Midbrain (tissue), 1 donor: Measurements from ENCODE around the gene CREB5.

Experiments
- DNase-seq: peaks from one replicate; lab custom pipeline; 2025; lab: John Stamatoyannopoulos, UW

Gene CREB5

DNA sequence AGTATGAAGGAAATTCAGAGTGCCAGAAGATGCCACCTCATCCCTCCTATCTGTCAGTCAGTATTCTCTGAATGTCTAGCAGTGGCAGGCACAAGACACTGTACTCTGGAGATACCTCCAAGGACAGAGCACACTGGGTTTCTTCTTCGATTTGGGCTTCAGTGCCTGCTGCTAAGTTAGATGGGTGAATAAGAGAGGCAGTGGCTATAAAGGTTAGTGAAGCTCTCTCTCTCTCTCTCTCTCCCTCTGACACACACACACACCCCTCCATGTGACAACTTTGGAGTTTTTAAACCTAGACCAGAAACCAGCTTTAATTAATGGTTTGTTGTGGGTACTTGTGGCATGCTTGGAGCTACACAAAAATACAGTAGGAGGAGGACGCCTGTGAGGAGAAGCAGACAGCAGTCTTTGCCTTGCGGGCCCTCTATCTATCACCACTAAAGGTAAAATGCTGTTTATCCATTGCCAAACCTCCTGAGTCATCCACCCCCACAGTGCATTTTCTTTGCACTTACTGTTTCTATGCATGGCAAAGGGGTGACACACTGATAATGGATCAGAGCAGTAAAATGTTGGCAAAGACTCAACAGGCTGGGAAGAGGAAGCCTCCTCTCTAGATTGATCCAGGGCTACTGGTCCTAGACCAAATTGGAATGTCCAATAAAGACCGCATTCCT lies 443.4 kb downstream of the CREB5 start:
- no peak for DNase-seq

DNA sequence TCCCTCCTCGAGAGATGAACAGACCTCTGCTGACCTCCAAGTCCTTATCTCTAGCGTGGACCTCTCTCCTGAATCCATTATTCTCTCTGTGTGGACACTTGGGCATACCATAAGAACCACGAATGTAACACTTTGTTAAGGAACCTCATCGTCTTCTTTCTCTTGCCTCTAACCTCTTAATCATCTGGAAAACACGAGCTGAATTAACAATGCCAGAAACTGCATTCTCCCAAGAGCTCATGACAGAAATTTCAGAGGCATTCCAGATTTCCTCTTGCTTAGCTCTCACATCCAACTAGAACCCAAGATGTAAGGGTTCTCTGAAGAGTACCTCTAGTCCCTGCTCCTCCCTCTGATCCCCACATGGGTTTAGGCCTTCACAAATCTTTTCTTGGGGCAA lies 444.3 kb downstream of the CREB5 start:
- DNase-seq = no peak

DNA sequence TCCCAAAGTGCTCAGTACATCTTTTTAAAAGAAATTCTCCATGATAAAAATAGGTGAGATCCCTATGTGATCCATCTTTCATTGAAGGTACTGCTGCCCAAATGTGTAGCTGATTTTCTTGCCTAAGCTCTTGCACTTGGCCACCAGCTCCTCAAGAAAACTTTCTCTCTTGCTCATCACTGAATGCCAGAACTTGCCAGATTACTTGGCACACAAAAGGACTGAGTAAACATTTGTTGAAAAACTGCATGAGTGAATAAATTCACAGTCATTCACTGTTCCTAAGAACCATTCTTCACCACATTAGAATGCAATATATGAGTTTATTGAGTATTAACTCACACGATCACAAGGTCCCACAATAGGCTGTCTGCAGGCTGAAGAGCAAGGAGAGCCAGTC lies 445.9 kb downstream of the CREB5 start:
- DNase-seq = no peak

DNA sequence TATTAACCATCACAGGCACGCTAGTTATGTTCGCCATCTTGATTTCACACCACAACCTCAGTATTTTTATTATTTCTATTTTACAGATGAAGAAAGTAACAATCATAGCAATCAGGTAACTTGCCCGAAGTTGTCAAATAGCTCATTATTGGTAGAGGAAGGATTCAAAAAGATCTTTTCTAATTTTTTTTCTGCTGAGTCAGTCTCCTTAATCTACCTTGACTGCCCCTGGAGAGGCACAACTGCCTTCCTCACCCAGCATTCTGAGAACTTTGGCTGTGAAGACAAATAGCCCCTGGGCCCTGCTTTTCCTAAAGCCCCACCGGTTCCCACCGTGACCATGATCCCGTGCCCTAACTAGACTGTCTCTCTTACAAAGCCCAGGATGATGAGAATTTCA lies 446.6 kb downstream of the CREB5 start:
- DNase-seq = no peak

DNA sequence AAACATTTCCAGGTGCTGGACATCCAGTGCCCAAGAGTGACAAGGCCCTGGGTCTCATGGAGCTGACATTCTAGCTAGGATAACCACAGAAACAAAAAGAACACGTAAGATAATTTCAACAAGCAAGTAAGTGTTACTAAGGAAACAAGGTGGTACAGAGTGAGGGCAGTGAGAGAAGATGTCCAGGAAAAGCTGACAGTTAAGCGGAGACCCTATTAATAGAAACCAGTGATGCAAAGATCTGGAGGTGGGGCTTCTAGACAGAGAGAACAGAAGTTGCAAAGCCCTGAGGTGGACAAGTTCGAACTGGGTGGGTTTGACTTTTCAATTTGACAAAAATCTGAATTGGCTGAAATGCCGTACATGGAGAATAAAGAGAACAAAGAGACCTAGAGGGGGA lies 449.5 kb downstream of the CREB5 start:
- no peak for DNase-seq

DNA sequence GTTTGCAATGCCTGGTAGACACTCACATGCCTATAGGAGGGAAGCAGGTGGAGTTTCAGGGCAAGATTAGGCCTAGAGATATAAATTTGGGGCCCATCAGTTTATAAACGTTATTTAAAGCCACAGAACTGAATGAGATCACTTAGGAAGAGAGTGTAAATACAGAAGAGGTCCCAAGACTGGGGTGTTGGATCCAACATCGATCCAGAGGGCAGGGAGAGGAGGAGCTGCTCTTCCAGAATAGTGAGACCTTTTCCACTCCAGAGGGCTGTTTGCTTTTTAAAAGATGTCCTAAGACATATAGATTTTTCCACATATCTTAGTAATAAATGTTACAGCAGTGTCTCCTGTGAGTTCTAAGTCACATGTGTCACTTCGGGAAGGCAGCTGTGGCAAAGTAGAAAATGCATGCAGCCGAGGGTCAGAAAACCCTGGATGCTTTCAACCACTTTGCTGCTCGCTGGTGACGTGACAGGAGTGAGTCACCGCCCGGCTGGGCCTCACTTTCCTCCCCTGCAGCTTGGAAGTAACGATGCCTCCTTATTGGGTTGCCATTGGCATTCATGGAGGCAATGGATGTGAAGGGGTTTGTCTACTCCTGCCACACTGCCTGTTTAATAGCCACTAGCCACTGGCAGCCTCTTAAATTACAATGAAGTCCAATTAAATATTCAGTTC lies 450.4 kb downstream of the CREB5 start:
- no peak for DNase-seq

DNA sequence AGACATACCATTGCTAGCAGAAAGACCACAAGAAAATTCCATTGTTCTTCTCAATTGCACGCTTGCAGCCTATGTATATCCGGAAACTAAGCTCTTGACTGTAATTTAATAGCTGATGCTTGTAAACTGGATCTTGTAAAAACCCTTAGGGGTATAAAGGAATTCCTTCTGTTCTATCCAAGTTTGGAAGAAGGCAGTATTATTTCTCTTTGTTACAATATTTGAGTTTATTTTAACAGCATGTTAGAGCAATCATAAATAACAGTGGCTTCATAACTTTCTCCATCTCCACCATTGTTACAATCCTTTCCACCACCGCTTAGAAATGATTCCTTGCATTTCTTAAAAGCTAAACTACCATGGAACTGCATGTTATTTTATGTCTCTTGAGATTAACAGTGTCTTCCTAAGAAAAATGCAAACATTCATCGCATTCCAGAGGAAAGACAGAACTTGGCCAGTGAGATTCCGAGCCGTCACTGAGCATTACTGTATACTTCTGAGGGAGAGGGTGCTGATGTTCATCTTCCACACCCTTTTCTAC lies 453.4 kb downstream of the CREB5 start:
- no peak for DNase-seq

DNA sequence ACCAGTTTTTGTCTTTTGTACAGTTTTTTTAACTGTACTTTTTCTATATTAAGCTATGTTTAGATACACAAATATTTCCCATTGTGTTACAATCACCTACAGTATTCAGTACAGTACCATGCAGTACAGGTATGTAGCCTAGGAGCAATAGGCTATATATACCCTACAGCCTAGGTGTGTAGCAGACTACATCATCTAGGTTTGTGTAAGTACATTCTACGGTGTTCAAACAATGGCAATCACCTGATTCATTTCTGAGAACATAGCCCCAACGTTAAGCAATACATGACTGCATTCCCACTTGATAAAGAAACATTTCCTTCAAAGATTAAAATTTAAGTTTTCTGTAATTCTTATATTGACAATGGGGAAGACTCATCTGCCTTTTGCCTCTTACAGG lies 456.4 kb downstream of the CREB5 start:
- no peak for DNase-seq

DNA sequence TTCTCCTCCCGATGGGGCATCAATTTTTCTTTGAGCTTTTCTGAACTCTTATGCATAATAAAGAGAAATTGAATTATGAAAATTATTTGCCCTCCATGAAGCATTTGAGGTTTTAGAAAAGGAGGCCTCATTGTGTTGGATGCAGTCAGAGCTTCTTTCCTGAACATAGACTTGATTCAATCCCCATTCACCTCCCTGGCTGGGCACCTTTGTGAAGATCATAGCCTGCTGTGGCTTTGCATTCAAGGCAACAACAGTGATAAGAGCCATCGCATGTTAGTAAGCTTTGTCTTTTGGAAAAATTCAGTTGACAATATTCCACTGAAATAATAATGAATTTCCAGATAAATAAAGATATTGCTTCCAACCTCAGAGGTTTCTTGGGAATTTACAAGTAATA lies 458.8 kb downstream of the CREB5 start:
- no peak for DNase-seq

DNA sequence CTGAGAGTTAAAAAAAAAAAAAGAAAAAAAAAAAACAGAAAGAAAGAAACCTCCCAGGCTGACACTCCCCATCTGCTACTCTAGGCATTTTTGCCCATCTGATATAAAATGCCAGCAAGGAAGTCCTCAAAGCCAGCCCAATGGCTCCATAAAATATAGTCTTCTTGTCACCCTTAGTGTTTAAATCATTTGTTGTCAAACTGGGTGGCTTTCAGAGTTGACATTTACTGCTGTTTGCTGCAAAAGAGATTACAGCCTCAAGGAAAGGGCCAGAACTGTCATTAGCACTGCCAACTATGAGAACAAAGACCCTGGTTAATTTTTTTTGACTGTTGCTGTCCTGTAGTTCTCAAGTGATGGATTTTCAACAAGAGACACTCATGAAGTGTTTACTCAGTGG lies 459.3 kb downstream of the CREB5 start:
- no peak for DNase-seq

DNA sequence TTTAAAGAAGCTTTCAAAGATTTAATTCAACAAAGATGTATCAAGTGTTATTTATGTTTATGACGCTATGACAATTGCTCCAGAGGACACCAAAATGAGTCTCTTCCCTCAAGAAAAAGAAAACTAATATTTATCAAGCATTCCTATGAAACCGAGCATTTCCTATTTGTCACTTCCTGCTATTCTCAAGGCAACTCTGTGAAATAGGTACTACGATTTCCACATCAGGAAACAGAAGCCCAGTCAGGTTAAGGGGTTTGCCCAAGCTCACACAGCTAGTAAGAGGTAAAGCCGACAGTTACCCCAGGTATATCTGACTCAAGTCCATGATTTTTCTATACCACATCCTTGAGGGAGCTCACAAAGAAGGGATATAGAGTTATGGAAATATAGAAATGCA lies 459.9 kb downstream of the CREB5 start:
- DNase-seq = no peak

DNA sequence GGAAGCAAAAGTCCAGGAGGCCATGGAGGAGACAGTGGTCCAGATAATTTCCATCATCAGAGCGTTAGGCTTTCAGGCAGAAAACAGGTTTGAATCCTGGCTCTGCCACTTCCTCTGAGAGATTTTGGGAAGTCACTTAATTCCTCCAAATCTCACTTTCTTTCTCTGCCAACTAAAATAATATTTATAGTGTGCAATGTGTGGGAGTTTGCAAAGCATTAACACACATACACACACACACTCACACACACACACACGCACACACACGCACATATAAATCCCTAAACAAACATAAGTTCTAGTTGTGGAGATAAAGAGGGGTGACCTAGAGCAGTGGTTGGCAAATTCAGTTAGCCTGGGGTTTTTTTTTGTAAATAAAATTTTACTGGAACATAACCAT lies 461.0 kb downstream of the CREB5 start:
- no peak for DNase-seq

DNA sequence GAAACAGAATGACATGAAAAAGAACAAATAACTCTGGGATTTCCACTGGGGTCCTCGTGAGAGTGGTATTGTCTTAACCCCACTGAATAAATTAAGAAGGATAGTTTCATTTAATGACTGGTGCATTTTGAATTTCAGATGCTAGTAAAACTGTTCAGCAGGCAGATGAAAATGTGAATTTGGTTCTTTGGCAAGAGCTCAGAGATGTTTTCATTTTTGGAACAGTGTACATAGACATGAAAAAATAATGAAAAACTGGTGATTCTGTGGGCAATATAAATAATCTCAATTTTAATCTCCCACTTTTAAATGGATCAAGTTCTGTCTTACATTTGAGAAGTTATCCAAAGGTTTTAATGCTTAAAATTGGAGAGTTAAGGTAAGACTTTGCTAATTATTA lies 461.7 kb downstream of the CREB5 start:
- no peak for DNase-seq
